Measurements from ENCODE around the gene TMCO6.
"Not testable (repeated sequence)": the region's sequence is repeated elsewhere in the genome, so short reads cannot be mapped to it uniquely, and the experiment has no call there.

The TMCO6 gene

GRCh38 chr5:140647042-140647419 is 7.8 kb downstream of the TMCO6 start:
- Histone ChIP-seq H3K4me3 (ENCODE audit: low read length) (peak overlapping the region; percentile 94), H3K9ac (ENCODE audit: low read length) (peak overlapping the region; percentile 81), H3K27ac (ENCODE audit: low read length) (no peak overlapping the region), H3K9me3 (ENCODE audit: control insufficient read depth, low read depth, low read length) (no peaks in the 10 kb centered on the region), H3K4me1 (ENCODE audit: control insufficient read depth, low read depth, low read length) (no peaks in the 10 kb centered on the region), H3K27me3 (ENCODE audit: control insufficient read depth, insufficient read depth, low read length) (no peaks in the 10 kb centered on the region), H3K36me3 (ENCODE audit: control insufficient read depth, low read depth, low read length) (peaks cover 53% of the 10 kb centered on the region)

GRCh38 chr5:140658870-140659269 is 19.6 kb downstream of the TMCO6 start:
- Histone ChIP-seq H3K27me3 (ENCODE audit: control insufficient read depth, insufficient read depth, low read length) (no peaks in the 10 kb centered on the region), H3K27ac (ENCODE audit: low read length) (no peak overlapping the region), H3K9ac (ENCODE audit: low read length) (no peak overlapping the region), H3K9me3 (ENCODE audit: control insufficient read depth, low read depth, low read length) (no peaks in the 10 kb centered on the region), H3K4me3 (ENCODE audit: low read length) (no peak overlapping the region), H3K36me3 (ENCODE audit: control insufficient read depth, low read depth, low read length) (peaks cover 83% of the 10 kb centered on the region), H3K4me1 (ENCODE audit: control insufficient read depth, low read depth, low read length) (no peaks in the 10 kb centered on the region)

DNA sequence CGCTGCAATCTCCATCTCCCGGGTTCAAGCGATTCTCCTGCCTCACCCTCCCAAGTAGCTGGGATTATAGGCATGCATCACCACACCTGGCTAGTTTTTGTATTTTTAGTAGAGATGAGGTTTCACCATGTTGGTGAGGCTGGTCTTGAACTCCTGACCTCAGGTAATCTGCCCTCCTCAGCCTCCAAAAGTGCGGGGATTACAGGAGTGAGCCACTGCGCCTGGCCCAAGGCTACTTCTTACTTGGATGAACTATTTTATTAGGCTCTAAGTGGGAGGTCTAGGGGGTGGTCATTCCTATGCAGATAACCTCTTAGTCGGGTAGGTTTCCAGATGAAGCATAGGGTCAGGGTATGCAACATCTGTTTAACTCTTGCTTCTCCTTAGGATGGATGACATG is 21.1 kb downstream of the TMCO6 start:
- not testable (repeated sequence) for H3K27me3 ChIP-seq (ENCODE audit: control insufficient read depth, insufficient read depth, low read length); H3K4me1 ChIP-seq (ENCODE audit: control insufficient read depth, low read depth, low read length)

DNA sequence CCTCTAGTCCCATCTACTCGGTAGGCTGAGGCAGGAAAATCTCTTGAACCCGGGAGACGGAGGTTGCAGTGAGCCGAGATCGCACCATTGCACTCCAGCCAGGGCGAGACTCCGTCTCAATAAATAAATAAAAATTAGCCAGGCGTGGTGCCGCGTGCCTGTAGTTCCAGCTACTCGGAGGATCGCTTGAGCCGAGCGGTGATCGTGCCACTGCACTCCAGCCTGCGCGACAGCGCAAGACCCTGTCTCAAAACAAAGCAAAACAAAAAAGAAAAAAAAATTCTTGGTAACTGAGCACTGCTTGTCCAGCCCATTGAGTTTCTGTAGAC is 24.7 kb downstream of the TMCO6 start:
- H3K4me1 ChIP-seq (ENCODE audit: control insufficient read depth, low read depth, low read length) = no peaks in the 10 kb centered on the region

More for the DNA sequence above, 21.1 kb downstream of the TMCO6 start:
- H3K36me3 ChIP-seq (ENCODE audit: control insufficient read depth, low read depth, low read length) = peaks cover 68% of the 10 kb centered on the region
- not testable (repeated sequence) for H3K4me3 ChIP-seq (ENCODE audit: low read length); H3K9ac ChIP-seq (ENCODE audit: low read length); H3K9me3 ChIP-seq (ENCODE audit: control insufficient read depth, low read depth, low read length); H3K27ac ChIP-seq (ENCODE audit: low read length)

GRCh38 chr5:140664359-140665119 is 25.3 kb downstream of the TMCO6 start, which contains the start of gene WDR55:
TSS of gene WDR55 (plus strand) at chr5:140664904. CDS start at chr5:140664913, 9 bp downstream.
- no peaks in the 10 kb centered on the region for H3K27me3 ChIP-seq (ENCODE audit: control insufficient read depth, insufficient read depth, low read length)
- H3K27ac ChIP-seq (ENCODE audit: low read length) = no peak within 1 kb of the TSS
- peaks cover 53% of the 10 kb centered on the region for H3K36me3 ChIP-seq (ENCODE audit: control insufficient read depth, low read depth, low read length)
- peak within 1 kb of the TSS; percentile 61 for H3K9ac ChIP-seq (ENCODE audit: low read length)
- H3K4me3 ChIP-seq (ENCODE audit: low read length) = peak within 1 kb of the TSS; percentile 91
- no peaks in the 10 kb centered on the region for H3K4me1 ChIP-seq (ENCODE audit: control insufficient read depth, low read depth, low read length)
- H3K9me3 ChIP-seq (ENCODE audit: control insufficient read depth, low read depth, low read length) = no peaks in the 10 kb centered on the region

More for the DNA sequence above, 24.7 kb downstream of the TMCO6 start:
- peaks cover 53% of the 10 kb centered on the region for H3K36me3 ChIP-seq (ENCODE audit: control insufficient read depth, low read depth, low read length)
- peak overlapping the region; percentile 91 for H3K4me3 ChIP-seq (ENCODE audit: low read length)
- no peaks in the 10 kb centered on the region for H3K9me3 ChIP-seq (ENCODE audit: control insufficient read depth, low read depth, low read length)
- no peaks in the 10 kb centered on the region for H3K27me3 ChIP-seq (ENCODE audit: control insufficient read depth, insufficient read depth, low read length)
- no peak overlapping the region for H3K27ac ChIP-seq (ENCODE audit: low read length)
- H3K9ac ChIP-seq (ENCODE audit: low read length) = peak overlapping the region; percentile 61

DNA sequence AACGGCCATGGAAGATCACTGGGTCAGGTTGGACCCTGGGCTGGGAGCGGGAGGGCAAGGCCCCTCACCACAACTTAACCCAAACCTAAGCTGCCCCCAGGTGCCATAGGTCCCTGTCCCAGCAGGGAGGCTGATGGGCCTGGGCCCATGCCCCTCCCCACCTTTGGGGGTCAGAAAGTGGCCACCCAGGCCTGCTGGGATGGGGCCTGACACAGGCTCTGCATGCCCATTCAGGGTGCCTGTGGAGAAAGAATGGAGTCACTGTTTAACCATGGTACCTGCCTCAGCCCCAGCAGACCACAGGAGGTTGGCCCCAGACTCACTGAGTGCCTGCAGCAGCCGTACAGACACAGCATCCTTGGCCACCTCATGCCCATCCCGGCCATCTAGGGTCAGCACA is 31.8 kb downstream of the TMCO6 start:
- H3K27ac ChIP-seq (ENCODE audit: low read length); H3K4me1 ChIP-seq (ENCODE audit: control insufficient read depth, low read depth, low read length); H3K4me3 ChIP-seq (ENCODE audit: low read length); H3K27me3 ChIP-seq (ENCODE audit: control insufficient read depth, insufficient read depth, low read length); H3K9me3 ChIP-seq (ENCODE audit: control insufficient read depth, low read depth, low read length); H3K9ac ChIP-seq (ENCODE audit: low read length): not testable (repeated sequence)
- H3K36me3 ChIP-seq (ENCODE audit: control insufficient read depth, low read depth, low read length) = peaks cover 43% of the 10 kb centered on the region

GRCh38 chr5:140671472-140672125 is 32.3 kb downstream of the TMCO6 start:
- Histone ChIP-seq H3K27me3 (ENCODE audit: control insufficient read depth, insufficient read depth, low read length) (no peaks in the 10 kb centered on the region), H3K4me3 (ENCODE audit: low read length) (no peak overlapping the region), H3K9me3 (ENCODE audit: control insufficient read depth, low read depth, low read length) (no peaks in the 10 kb centered on the region), H3K36me3 (ENCODE audit: control insufficient read depth, low read depth, low read length) (peaks cover 48% of the 10 kb centered on the region), H3K9ac (ENCODE audit: low read length) (no peak overlapping the region), H3K4me1 (ENCODE audit: control insufficient read depth, low read depth, low read length) (no peaks in the 10 kb centered on the region), H3K27ac (ENCODE audit: low read length) (no peak overlapping the region)

DNA sequence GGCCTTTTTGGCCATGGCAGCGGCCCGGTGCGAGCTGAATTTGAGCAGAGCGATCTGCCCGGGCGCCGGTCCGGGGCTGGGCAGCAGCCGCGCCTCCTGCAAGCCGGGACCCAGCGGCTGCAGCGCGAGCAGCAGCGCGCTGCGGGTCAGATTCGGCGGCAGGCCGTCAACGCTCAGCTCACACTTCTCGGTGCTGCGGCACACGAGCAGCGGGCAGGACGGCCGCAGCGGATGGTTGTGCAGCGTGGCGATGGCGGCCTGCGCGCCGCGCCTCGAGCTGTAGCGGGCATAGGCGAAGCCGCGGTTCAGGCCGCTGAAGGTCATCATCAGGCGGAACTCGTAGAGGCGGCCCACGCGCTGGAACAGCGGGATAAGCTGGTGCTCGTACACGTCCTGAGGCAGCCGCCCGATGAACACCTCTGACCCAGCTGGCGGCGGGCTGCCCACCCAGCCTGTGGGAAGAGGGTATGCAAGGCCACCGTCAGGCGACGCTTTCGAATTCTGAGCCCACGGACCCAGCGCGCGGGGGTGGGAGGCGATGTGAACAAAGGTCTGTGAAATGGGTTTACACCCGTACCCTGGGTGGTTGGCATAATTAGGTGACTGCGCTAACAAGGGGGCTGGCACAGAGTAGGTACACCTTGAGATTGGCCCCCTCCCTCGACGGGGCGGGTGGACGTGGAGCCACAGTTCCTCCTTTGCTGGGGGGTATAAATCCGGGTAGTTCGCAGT is 33.4 kb downstream of the TMCO6 start:
- H3K27ac ChIP-seq (ENCODE audit: low read length) = no peak overlapping the region
- no peaks in the 10 kb centered on the region for H3K4me1 ChIP-seq (ENCODE audit: control insufficient read depth, low read depth, low read length)
- H3K36me3 ChIP-seq (ENCODE audit: control insufficient read depth, low read depth, low read length) = peaks cover 56% of the 10 kb centered on the region
- no peaks in the 10 kb centered on the region for H3K9me3 ChIP-seq (ENCODE audit: control insufficient read depth, low read depth, low read length)
- no peaks in the 10 kb centered on the region for H3K27me3 ChIP-seq (ENCODE audit: control insufficient read depth, insufficient read depth, low read length)
- no peak overlapping the region for H3K4me3 ChIP-seq (ENCODE audit: low read length)
- no peak overlapping the region for H3K9ac ChIP-seq (ENCODE audit: low read length)

DNA sequence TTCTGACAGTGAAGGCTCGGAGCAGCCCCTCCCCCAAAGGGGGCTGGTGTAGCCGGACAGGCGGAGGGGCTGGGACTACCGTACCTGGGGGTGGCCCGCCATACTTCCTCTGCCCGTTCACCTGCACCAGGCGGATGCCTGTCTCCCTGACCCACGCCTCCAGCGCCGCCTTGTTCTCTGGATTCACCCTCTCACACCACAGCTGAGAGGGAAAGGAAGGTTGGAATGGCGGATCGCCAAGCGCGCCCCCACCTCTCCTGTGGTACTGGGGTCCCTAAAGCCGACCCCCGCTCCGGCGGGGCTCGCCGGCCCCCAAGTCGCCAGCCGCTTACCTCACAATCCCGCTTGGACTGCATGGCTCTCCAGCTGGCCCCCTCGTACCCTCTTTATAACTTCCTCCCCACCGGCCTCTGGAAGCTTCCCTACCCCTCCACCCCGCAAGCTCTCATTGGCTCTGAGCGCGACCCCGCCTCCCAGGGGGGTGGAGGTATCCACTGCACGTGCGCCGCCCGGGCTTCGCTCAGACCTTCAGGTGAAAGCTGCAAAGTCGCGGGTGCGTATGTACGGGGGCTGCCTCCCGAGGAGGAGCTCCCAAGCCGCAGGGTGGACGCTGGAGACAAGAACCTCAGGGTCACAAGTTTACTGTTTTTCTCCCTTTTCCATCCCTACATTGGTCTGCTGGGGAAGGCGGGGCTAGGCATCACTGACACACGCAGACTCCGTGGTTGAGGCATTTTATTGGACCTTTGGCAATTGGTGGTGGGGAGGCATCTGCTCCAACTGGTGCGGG is 34.1 kb downstream of the TMCO6 start, which contains the start of gene DND1:
TSS of gene DND1 (minus strand) at position 390 of the 790 bp plus-strand sequence. CDS start at position 356, 34 bp downstream.
- Histone ChIP-seq H3K27me3 (ENCODE audit: control insufficient read depth, insufficient read depth, low read length) (no peaks in the 10 kb centered on the region), H3K27ac (ENCODE audit: low read length) (no peak within 1 kb of the TSS), H3K36me3 (ENCODE audit: control insufficient read depth, low read depth, low read length) (peaks cover 51% of the 10 kb centered on the region), H3K9me3 (ENCODE audit: control insufficient read depth, low read depth, low read length) (no peaks in the 10 kb centered on the region), H3K4me1 (ENCODE audit: control insufficient read depth, low read depth, low read length) (no peaks in the 10 kb centered on the region), H3K4me3 (ENCODE audit: low read length) (no peak within 1 kb of the TSS), H3K9ac (ENCODE audit: low read length) (no peak within 1 kb of the TSS)

- H3K27ac ChIP-seq (ENCODE audit: low read length) = no peak overlapping the region
- H3K4me3 ChIP-seq (ENCODE audit: low read length) = no peak overlapping the region
- H3K27me3 ChIP-seq (ENCODE audit: control insufficient read depth, insufficient read depth, low read length) = no peaks in the 10 kb centered on the region
- H3K4me1 ChIP-seq (ENCODE audit: control insufficient read depth, low read depth, low read length) = no peaks in the 10 kb centered on the region
- no peak overlapping the region for H3K9ac ChIP-seq (ENCODE audit: low read length)
- H3K36me3 ChIP-seq (ENCODE audit: control insufficient read depth, low read depth, low read length) = peaks cover 43% of the 10 kb centered on the region
- H3K9me3 ChIP-seq (ENCODE audit: control insufficient read depth, low read depth, low read length) = no peaks in the 10 kb centered on the region
Observed at GRCh38 chr5:140674211-140674610, 35.0 kb downstream of the TMCO6 start.

- Histone ChIP-seq H3K9ac (ENCODE audit: low read length) (no peak overlapping the region), H3K4me3 (ENCODE audit: low read length) (no peak overlapping the region)
Observed at GRCh38 chr5:140674629-140675028, 35.4 kb downstream of the TMCO6 start.

More at GRCh38 chr5:140674629-140675028, 35.4 kb downstream of the TMCO6 start:
- no peaks in the 10 kb centered on the region for H3K9me3 ChIP-seq (ENCODE audit: control insufficient read depth, low read depth, low read length)
- H3K27me3 ChIP-seq (ENCODE audit: control insufficient read depth, insufficient read depth, low read length) = no peaks in the 10 kb centered on the region
- no peaks in the 10 kb centered on the region for H3K4me1 ChIP-seq (ENCODE audit: control insufficient read depth, low read depth, low read length)
- H3K36me3 ChIP-seq (ENCODE audit: control insufficient read depth, low read depth, low read length) = peaks cover 43% of the 10 kb centered on the region
- no peak overlapping the region for H3K27ac ChIP-seq (ENCODE audit: low read length)

All from iPS-18a (cell line).